HepG2 (cell line): Measurements from ENCODE around the gene CDH22. TPM values are rescaled to one million over a fixed set of nuclear protein-coding genes. Genes with fewer than 3 reads are reported as not detected.

ENCODE experiments used
- ATAC-seq: fragments of 200-7000 bp; cut with Tn5 transposase; 3 replicates; pipeline ENCODE4 v1.9.1; 2020; ENCODE audit warnings: mild to moderate bottlenecking, moderate library complexity
- BruUV-seq: library from RNA; stranded (reverse); fragments of 400-500 nt; replicated peaks from 2 replicates; lab custom pipeline; 2021; lab: Mats Ljungman, UMichigan
- CTCF ChIA-PET: fragments of 300-600 bp; formaldehyde crosslinking; extraction: SDS; loops from one replicate; lab custom pipeline; 2021; ENCODE audit warnings: low total read pairs, inconsistent platforms, low intra/inter-chr PET ratio; lab: Yijun Ruan, JAX
- POLR2A ChIA-PET: fragments of 350-600 bp; sonication (Branson Sonifier 250); formaldehyde crosslinking; loops from one replicate; lab custom pipeline; 2020; ENCODE audit warnings: antibody characterized with exemption, inconsistent platforms; lab: Yijun Ruan, JAX
- DNase-seq: peaks from one replicate; pipeline ENCODE4 v3.0.0-alpha.2; 2015; ENCODE audit warnings: low spot score
- FAIRE-seq: peaks from 3 replicates; lab custom pipeline; 2011; peaks lifted over from hg19 to GRCh38; lab: Jason Lieb, UNC
- H2AFZ ChIP-seq: one replicate; pipeline ENCODE4 v1.6.1; 2011; ENCODE audit warnings: low read length, inconsistent platforms
- H3K27ac ChIP-seq: fragments of 300-600 bp; 3 replicates; pipeline ENCODE4 v1.8.0; 2011; ENCODE audit warnings: mixed run types, mild to moderate bottlenecking, mixed read lengths, low read length, inconsistent platforms; ENCODE audit not compliant: insufficient read depth; ENCODE audit errors: extremely low read length
- H3K27me3 ChIP-seq, 2 experiments: fragments of 200-600 bp in 1 of 2; 2 replicates in 1 of 2; 3 replicates in 1 of 2; pipeline versions ENCODE4 v1.6.0 to v1.8.0; 2011; ENCODE audit warnings: low read length in 2 of 2, mild to moderate bottlenecking in 2 of 2, moderate library complexity in 2 of 2, inconsistent platforms in 1 of 2; ENCODE audit not compliant: insufficient read depth in 2 of 2, control insufficient read depth in 1 of 2
- H3K36me3 ChIP-seq, 2 experiments: fragments of 200-600 bp in 1 of 2; replicated peaks in 1 of 2; 2 replicates in 1 of 2; 3 replicates in 1 of 2; pipeline versions ENCODE4 v1.5.1 to v1.8.0; 2011; ENCODE audit warnings: low read length in 2 of 2, inconsistent platforms in 1 of 2; ENCODE audit not compliant: insufficient read depth in 2 of 2, control insufficient read depth in 1 of 2
- H3K4me1 ChIP-seq: 2 replicates; pipeline ENCODE4 v1.5.1; 2012; ENCODE audit warnings: low read length, inconsistent platforms; ENCODE audit not compliant: insufficient read depth
- H3K4me2 ChIP-seq: 2 replicates; pipeline ENCODE4 v1.6.0; 2011; ENCODE audit warnings: low read depth, low read length, inconsistent platforms
- H3K4me3 ChIP-seq, 3 experiments: fragments of 200-600 bp in 1 of 3; sonication (generic), shearing (Covaris generic) in 1 of 3; replicated peaks in 1 of 3; 2 replicates each; pipeline ENCODE4 v1.5.1; 2011 to 2016; ENCODE audit warnings: low read length in 3 of 3, inconsistent platforms in 2 of 3, low read depth in 2 of 3, mild to moderate bottlenecking in 2 of 3, control low read depth in 1 of 3, mixed read lengths in 1 of 3; ENCODE audit not compliant: insufficient read depth in 1 of 3
- H3K79me2 ChIP-seq: one replicate; pipeline ENCODE4 v1.6.1; 2011; ENCODE audit warnings: low read length, inconsistent platforms; ENCODE audit not compliant: insufficient read depth
- H3K9ac ChIP-seq: 2 replicates; pipeline ENCODE4 v1.6.0; 2011; ENCODE audit warnings: mild to moderate bottlenecking, low read depth, low read length, inconsistent platforms; ENCODE audit not compliant: insufficient read depth
- H3K9me3 ChIP-seq: 2 replicates; pipeline ENCODE4 v1.5.1; 2012; ENCODE audit warnings: mild to moderate bottlenecking, low read length
- H4K20me1 ChIP-seq: 2 replicates; pipeline ENCODE4 v1.6.0; 2011; ENCODE audit warnings: inconsistent platforms, mild to moderate bottlenecking, low read length, moderate library complexity; ENCODE audit not compliant: insufficient read depth
- BRCA1 ChIP-seq: sonication (generic); formaldehyde crosslinking; IDR thresholded peaks from 2 replicates; pipeline ENCODE4 v1.4.0; 2020; ENCODE audit warnings: missing genetic modification reagents
- MIER2 ChIP-seq: IDR thresholded peaks from 2 replicates; pipeline ENCODE4 v1.6.1; 2016; ENCODE audit warnings: missing biosample characterization, missing genetic modification reagents
- TEAD2 ChIP-seq: sonication (generic); formaldehyde crosslinking; IDR thresholded peaks from 2 replicates; pipeline ENCODE4 v1.9.0; 2021; ENCODE audit warnings: missing genetic modification reagents
- WGBS: methylation state at CpG from one replicate; pipeline ENCODE4 v1.1.6; 2017; ENCODE audit warnings: low lambda C conversion rate; 5-methylcytosine and 5-hydroxymethylcytosine counted together
- in situ Hi-C: cut with HindIII; loops from 2 replicates; pipeline ENCODE4 v1.10.0; 2017; ENCODE audit warnings: low pct_unique_long_range_greater_than_20kb; ENCODE audit not compliant: extremely low pct_ligation_motif_present
- intact Hi-C: fragments of 100-400 bp; cut with micrococcal nuclease; formaldehyde crosslinking; loops from one replicate; pipeline ENCODE4 v1.10.0; 2022; ENCODE audit not compliant: unreplicated experiment
- polyA plus RNA-seq, 8 experiments: library from polyadenylated mRNA; depleted of rRNA in 3 of 8; stranded (reverse) in 7 of 8; unstranded in 1 of 8; fragments of >200 nt; fragmentation: Illumina TruSeq in 4 of 8; extraction: Trizol in 4 of 8; gene quantifications; 2 replicates each; pipeline versions ENCODE4 v1.2.1 to v1.2.3, GENCODE V29; 2011 to 2016; ENCODE audit warnings: low read depth in 4 of 8, missing spikeins in 1 of 8, mixed read lengths in 1 of 8; ENCODE audit not compliant: insufficient read depth in 1 of 8
- total RNA-seq, 5 experiments: library from RNA; depleted of rRNA; stranded (reverse); fragments of >200 nt; fragmentation: Illumina TruSeq; extraction: Trizol; gene quantifications; 2 replicates each; pipeline ENCODE4 v1.2.3, GENCODE V29; 2016; ENCODE audit warnings: low read depth in 1 of 5
- TF ChIP-seq, protein P1 (sequence below), 2 experiments: IDR thresholded peaks; 2 replicates each; pipeline ENCODE4 v1.6.1; 2011 to 2012; ENCODE audit warnings: low read length in 2 of 2, borderline replicate concordance in 1 of 2, low read depth in 1 of 2, mild to moderate bottlenecking in 1 of 2, moderate library complexity in 1 of 2

Gene CDH22
- total and polyA plus RNA-seq, 2 of the 13 experiments (the other 11 are each of a cell fraction or from before 2014, with no cell fraction given), result not detected

DNA sequence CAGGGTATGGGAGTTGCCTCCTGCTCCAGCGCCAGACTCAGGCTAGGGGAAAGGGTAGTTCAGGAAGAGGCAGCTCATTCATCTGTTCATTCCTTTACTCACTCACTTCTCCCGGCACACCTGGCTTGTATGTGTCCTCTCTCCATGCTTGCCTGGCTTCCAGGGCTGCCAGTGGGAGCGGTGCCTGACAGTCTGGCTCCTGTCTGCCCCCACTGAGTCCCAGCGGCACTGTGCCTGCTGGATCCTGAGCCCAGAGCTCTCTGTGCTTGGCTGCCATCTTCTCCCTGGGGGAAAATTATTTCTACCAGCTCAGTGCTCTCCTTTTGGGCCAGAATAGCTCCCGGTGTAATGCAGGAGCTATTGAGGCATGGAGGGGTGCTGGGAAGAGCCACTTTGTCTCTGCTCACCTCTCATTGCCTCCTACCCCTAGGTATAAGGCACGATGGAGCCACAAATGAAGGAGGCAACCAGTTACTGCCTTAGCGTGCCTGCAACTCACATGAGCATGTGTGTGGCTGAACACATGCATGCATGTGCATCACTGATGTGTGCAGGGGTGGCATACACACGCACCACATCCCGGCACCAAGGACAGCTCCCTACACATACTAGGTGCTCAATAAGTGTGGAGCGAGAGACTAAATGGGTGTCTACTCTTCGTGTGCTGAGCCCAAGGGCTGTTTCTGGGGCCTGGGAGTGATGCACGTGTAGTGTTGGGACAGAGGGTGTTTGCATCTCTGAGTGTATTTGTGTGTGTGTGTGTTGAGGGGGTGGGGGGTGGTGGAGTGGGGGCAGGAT lies 46.6 kb downstream of the CDH22 start:
- Histone ChIP-seq H3K36me3 (no peaks in the 10 kb centered on the region), H4K20me1 (no peaks in the 10 kb centered on the region), H3K79me2 (no peaks in the 10 kb centered on the region), H3K27ac (no peak overlapping the region), H3K4me2 (no peak overlapping the region), H3K4me1 (no peaks in the 10 kb centered on the region), H3K4me3 (no peak overlapping the region), H3K9me3 (no peaks in the 10 kb centered on the region), H2AFZ (no peak overlapping the region), H3K27me3 (peaks cover 4 to 8% of the 10 kb centered on the region in 2 experiments; a peak in 3 of 5 replicates), H3K9ac (no peak overlapping the region)
- FAIRE-seq (no peak), DNase-seq (no peak), ATAC-seq (no peak)
- in situ Hi-C loops (no loop called here), intact Hi-C loops (no loop called here)
- BruUV-seq, result no TSS peak
- ChIA-PET CTCF (no interaction called here), POLR2A (no interaction called here)
- WGBS, result 10% methylated on average over 12 of the region's 12 CpGs
- TF ChIP-seq MIER2 (CRISPR knock-in tag), result peak; percentile 62; the same call in 1 of the 2 replicates
- TF ChIP-seq, protein P1, sequence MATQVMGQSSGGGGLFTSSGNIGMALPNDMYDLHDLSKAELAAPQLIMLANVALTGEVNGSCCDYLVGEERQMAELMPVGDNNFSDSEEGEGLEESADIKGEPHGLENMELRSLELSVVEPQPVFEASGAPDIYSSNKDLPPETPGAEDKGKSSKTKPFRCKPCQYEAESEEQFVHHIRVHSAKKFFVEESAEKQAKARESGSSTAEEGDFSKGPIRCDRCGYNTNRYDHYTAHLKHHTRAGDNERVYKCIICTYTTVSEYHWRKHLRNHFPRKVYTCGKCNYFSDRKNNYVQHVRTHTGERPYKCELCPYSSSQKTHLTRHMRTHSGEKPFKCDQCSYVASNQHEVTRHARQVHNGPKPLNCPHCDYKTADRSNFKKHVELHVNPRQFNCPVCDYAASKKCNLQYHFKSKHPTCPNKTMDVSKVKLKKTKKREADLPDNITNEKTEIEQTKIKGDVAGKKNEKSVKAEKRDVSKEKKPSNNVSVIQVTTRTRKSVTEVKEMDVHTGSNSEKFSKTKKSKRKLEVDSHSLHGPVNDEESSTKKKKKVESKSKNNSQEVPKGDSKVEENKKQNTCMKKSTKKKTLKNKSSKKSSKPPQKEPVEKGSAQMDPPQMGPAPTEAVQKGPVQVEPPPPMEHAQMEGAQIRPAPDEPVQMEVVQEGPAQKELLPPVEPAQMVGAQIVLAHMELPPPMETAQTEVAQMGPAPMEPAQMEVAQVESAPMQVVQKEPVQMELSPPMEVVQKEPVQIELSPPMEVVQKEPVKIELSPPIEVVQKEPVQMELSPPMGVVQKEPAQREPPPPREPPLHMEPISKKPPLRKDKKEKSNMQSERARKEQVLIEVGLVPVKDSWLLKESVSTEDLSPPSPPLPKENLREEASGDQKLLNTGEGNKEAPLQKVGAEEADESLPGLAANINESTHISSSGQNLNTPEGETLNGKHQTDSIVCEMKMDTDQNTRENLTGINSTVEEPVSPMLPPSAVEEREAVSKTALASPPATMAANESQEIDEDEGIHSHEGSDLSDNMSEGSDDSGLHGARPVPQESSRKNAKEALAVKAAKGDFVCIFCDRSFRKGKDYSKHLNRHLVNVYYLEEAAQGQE (IDR thresholded peaks at IDR 0.05; ENCODE audit: borderline replicate concordance in 1 of 2, low read depth in 1 of 2, low read length in 2 of 2), result peak; percentile 47 to 86
- TF ChIP-seq TEAD2 (CRISPR knock-in tag), result no peak
- TF ChIP-seq BRCA1 (CRISPR knock-in tag), result no peak
- TF ChIP-seq, all 625 proteins: peak for 2
